NCI-H2107 (cell line): Measurements from ENCODE around the gene MBP.
"Not testable (repeated sequence)": the region's sequence is repeated elsewhere in the genome, so short reads cannot be mapped to it uniquely, and the experiment has no call there.

Source experiments
- DNase-seq: peaks from one replicate; lab custom pipeline; 2025; lab: John Stamatoyannopoulos, UW

The MBP gene

DNA sequence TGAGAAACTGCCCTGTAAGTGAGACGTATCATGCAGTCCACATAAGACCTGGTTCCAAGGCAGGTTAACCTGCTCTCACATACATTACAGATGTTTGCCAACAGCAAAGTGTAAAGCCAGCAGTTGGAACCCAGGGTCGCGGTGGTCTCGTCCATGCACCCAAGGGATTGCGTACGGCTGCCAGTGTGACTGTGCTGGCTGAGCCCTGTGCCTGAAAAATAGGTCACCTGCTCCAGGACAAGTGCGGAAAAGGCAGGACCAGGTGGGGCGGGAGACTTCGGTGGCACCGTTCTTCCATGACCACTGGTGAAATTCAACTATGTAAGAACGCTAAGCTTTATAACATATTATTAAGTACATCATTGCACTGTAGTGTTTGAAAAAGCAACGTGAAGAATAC, 110.5 kb downstream of the MBP start:
- DNase-seq = no peak

DNA sequence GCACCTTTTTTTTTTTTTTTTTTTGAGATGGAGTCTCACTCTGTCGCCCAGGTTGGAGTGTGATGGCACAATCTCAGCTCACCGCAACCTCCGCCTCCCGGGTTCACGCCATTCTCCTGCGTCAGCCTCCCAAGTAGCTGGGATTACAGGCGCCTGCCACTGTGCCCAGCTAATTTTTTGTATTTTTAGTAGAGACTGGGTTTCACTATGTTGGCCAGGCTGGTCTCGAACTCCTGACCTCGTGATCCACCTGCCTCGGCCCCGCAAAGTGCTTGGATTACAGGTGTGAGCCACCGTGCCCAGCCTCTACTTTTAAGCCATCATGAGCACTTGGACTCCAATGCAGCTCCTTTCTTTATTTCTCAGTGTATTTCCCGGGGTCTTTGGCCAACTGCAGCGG, 111.1 kb downstream of the MBP start:
- not testable (repeated sequence) for DNase-seq

GRCh38 chr18:77021075-77021474, 111.5 kb downstream of the MBP start:
- no peak for DNase-seq

- no peak for DNase-seq
Measured at GRCh38 chr18:77020561-77020960, 112.0 kb downstream of the MBP start.

GRCh38 chr18:77019641-77020040, 112.9 kb downstream of the MBP start:
- no peak for DNase-seq

DNA sequence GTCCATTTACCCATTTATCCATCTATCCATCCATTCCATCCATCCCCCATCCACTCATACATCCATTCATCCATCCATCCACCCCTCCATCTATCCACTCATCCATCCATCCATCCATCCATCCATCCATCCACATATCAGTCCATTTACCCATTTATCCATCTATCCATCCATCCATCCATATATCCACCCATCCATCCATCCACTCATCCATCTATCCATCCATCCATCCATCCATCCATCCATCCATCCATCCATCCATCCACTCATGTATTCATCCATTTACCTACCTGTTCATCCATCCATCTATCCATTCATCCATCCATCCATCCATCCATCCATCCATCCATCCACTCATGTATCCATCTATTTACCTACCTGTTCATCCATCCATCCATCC, 113.9 kb downstream of the MBP start:
- not testable (repeated sequence) for DNase-seq

- no peak for DNase-seq
Measured at GRCh38 chr18:77017355-77017754, 115.2 kb downstream of the MBP start.

DNA sequence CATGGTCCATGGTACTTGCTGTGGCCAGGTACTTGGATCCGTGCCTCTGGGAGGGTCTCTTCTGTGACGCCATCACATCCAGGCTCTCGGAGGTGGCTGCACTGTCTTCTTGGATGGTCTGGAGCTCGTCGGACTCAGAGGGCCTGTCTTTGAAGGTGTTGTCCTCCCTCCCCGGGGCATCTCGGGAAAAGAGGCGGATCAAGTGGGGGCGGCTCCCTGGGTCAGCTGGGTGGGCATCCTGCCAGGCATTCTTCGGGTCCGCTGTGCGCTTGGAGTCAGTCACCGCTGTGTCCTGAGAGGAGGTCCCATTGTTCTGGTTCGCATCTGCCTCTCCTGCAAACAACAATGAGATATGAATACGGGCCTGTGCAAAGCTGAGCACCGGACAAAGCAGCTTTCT, 115.6 kb downstream of the MBP start:
- no peak for DNase-seq

- no peak for DNase-seq
Measured at GRCh38 chr18:77015771-77016710, 116.5 kb downstream of the MBP start.

- DNase-seq = no peak
Measured at GRCh38 chr18:77015169-77015568, 117.4 kb downstream of the MBP start.

GRCh38 chr18:77014538-77014937, 118.0 kb downstream of the MBP start:
- no peak for DNase-seq

GRCh38 chr18:77013811-77014521, 118.6 kb downstream of the MBP start:
- DNase-seq = no peak

DNA sequence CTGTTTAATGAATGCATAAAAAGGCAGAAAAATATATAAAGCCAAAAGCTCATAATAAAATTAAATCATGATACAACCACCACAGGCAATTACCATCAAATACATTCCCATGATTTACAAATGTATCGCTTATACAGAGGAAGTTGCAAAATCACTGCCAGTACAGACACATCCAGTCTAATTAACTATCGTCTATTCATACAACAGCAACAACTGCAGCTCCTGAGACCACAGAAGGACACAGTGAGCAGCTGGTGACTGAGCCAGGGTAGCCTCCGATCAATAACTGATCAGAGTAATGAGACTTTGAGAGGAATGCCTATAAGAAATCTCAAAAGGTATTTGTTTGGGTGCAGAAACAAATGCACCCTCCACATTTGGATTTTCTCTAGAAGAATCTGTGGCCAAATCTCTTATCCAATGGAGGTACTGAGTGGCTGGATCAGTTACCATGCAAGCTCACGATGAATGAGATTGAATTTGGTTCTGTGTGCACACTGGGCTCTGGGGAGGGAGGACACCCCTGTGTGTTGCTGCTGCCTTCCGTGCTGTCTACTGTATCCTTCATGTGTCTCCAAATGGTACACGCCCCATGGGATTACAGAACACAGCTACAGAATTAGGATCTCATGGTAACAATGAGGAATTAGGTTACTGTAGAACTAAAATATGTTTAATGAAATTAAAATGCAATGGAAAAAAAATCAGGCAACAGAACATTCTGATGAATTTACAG, 119.6 kb downstream of the MBP start:
- no peak for DNase-seq

DNA sequence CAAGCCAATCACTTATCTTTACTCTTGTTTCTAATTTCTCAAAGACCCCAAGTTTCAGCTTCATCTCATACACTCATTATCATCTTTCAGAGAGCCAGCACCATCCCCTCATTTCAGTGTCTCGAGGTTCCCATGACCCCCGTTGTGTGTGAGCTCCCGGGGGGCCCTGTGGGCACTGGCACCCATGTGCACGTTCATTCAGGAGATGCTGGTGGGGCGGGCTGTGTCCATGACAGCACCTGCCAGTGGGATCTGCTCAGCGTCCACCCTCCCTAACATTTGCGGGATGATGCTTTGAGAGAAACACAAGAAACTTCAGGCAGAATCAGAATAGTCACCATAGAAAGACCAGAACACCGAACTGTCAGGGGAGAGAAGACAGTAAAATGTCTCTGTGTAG, 120.5 kb downstream of the MBP start:
- DNase-seq = no peak

GRCh38 chr18:77009675-77010074, 122.9 kb downstream of the MBP start:
- DNase-seq = no peak

DNA sequence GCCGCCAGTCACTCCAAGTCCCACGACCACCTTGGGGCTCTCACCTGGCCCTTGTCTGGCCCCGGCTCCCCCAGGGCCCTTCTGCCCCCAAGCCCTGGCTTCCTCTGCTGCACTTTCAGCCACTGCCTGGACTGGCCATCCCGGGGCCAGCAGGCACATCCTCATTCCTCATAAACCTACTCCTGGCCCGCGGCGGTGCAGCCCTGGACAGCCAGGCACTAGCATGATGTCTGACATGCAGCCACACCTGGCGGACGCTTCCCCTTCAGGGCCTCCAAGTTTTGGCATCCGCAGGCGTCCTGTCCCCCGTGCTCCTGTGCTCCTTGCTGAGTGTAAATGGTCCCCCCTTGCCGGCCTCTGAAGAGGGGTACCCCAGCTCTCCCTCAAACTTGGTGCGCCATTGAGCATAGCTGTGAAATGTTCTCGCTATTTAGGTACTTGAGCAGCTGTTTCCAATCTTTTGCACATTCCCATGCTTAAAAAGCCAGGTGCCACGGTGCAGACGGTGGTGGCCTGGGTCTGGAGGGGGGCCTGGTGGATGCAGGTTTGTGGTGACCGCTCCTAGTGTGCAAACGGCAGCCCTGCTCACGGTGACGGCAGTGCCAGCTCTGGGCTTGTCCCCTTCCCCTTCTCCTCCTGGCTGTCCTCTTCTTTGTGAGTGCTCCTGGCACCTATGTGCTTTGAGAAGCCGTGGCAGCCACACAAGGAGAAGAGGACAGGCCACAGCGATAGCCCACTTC, 123.8 kb downstream of the MBP start:
- DNase-seq = no peak

DNA sequence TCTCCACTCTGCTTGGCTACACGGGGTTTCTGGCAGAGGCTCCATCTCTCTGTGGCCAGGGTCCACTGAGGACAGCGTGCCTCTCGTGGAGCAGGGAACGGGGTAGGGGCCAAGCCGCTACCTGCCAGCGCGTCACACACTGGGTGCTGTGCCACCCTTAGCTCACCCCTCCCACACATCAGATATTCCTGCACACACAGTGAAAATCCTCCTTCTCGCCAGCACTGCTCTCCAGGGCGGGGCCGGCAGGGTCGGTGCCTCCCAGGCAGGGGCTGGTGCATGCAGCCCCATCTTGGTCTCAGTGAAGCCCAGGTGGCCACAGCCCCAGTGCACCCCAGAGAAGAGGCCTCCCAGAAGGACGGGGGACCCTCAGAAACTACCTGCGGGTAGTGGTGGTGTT, 124.6 kb downstream of the MBP start:
- no peak for DNase-seq

GRCh38 chr18:77007251-77007650, 125.3 kb downstream of the MBP start:
- no peak for DNase-seq

DNA sequence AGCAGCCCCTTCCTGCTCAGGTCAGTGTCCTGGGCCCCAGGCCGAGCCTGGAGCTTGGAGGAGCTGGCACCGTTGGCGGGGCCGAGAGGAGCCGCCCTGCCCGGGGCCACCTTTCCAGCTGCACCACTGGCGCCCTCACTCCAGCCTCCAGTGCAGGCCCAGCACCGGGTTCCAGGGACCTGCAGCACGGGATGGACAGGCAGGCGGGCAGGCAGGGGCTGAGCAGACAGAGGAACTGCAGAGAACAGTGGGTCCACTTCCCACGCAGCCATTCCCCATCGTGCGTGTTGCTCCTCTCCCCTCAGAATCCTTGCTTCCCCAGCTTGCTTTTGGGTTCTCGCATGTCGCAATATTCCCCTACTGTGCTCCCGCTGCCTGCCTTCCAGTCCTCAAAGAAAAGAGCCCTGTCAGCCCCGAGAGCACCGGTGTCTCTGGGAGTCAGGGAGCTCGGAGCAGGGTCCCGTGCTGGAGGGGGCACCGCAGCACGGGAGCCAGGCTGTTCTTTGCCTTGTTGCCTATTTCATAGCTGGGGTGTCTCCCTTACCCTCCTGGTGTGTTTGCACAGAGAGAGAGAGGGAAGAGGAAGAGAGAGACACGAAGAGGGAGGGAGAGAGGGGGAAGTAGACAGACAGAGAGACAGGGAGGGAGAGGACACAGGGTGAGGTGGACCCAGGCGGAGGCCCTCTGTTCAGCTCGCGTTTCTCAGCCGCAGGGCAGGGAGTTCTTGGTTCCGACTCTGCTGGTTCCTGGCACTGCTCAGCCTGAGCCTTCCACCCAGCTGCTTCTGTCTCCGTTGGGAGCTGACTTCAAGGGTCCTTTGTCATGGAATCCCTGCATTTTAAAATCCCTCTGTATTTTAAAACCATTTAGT, 126.0 kb downstream of the MBP start:
- no peak for DNase-seq

DNA sequence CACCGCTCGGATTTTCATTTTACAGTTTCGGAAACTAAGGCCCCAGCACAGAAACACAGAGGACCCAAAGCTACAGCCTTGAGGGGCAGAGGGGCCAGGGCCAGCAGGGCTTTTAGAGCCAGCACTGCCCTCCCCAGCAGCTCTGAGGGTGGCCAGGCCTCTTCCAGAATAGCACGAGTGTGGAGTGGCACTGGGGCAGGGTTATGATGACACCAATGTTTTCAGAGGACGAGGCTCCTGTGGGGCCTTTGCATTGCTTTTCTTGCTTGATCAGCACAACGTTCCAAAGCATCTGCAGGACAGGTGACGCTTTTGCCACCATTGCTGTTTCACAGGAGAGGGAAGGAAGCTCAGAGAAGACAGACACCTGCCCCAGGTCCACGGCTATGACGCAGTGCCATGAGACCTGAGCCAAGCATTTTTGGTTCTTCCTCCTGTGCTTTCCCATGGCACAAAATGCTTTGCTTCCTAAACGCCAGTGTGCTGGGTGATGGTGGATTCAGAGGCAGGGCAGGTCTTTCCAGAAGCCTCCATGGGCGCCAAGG, 126.9 kb downstream of the MBP start:
- no peak for DNase-seq
